ENCODE measurements around the gene TIMP2. TPM values are rescaled to one million over a fixed set of nuclear protein-coding genes. Genes with fewer than 3 reads are reported as not detected.

The TIMP2 gene
- total and polyA plus RNA-seq, 2 donors (not counting 3 experiments of a cell fraction or from before 2014, with no cell fraction given): 138 to 318 TPM

- Histone ChIP-seq H3K9me3 (replicated peaks; ENCODE audit: control insufficient read depth, insufficient read depth, low read length) (no peaks in the 10 kb centered on the region), H3K4me3 (replicated peaks in 1 of 3; ENCODE audit: insufficient read depth in 1 of 3, low read depth in 1 of 3, low read length in 3 of 3) (no peak overlapping the region), H3K4me1 (ENCODE audit: control insufficient read depth, extremely low read depth, insufficient read depth, low read length) (peaks cover 18% of the 10 kb centered on the region), H3K79me2 (ENCODE audit: control insufficient read depth, insufficient read depth, low read length) (peaks cover 69% of the 10 kb centered on the region), H2AFZ (ENCODE audit: low read depth, low read length) (no peak overlapping the region), H3K36me3 (ENCODE audit: control insufficient read depth in 2 of 2, extremely low read depth in 1 of 2, insufficient read depth in 2 of 2, low read length in 2 of 2) (no peaks in the 10 kb centered on the region), H3K9ac (replicated peaks; ENCODE audit: extremely low read depth, insufficient read depth, low read length) (no peak overlapping the region), H3K27ac (ENCODE audit: insufficient read depth, low read depth, low read length) (no peak overlapping the region), H3K9me1 (replicated peaks; ENCODE audit: control insufficient read depth, extremely low read depth, insufficient read depth, low read length) (no peaks in the 10 kb centered on the region), H3K27me3 (ENCODE audit: control insufficient read depth in 2 of 2, insufficient read depth in 2 of 2, low read length in 2 of 2) (no peaks in the 10 kb centered on the region), H4K20me1 (replicated peaks; ENCODE audit: control insufficient read depth, extremely low read depth, insufficient read depth, low read length) (peaks cover 5% of the 10 kb centered on the region), H3K4me2 (ENCODE audit: insufficient read depth, low read length) (no peak overlapping the region)
- CTCF ChIA-PET: interaction anchor here (1.7 kb wide), 1 partner anchor 53 kb away, joined by 6 read pairs; no protein-coding TSS in a partner anchor
- DNase-seq (ENCODE audit: low read depth, low spot score) (no peak), FAIRE-seq (no peak)
- no TSS peak for BruUV-seq (replicated peaks)
- dilution Hi-C loops (cut with MboI; ENCODE audit: extremely low pct_ligation_motif_present, low sequenced_read_pairs) (no loop called here), intact Hi-C loops (cut with micrococcal nuclease) (no loop called here)
- POLR2A ChIA-PET: interaction anchor here (0.6 kb wide), 1 partner anchor 31 kb away, joined by 5 read pairs; no protein-coding TSS in a partner anchor
- TF ChIP-seq MYC (IDR thresholded peaks at IDR 0.05; ENCODE audit: low read depth, low read length) (no peak), POLR2AphosphoS5 (IDR thresholded peaks at IDR 0.05; ENCODE audit: insufficient read depth, low read depth, low read length) (no peak), CTCF (IDR thresholded peaks at IDR 0.05; ENCODE audit: extremely low read depth in 1 of 2, insufficient read depth in 1 of 2, low read depth in 1 of 2, low read length in 2 of 2) (no peak), MAX (IDR thresholded peaks at IDR 0.05; ENCODE audit: insufficient read depth, insufficient read length) (no peak), JUN (IDR thresholded peaks at IDR 0.05; ENCODE audit: borderline replicate concordance, insufficient read depth, insufficient read length, low read depth) (no peak), EZH2 (IDR thresholded peaks at IDR 0.05; ENCODE audit: borderline replicate concordance, low read depth, low read length, severe bottlenecking) (no peak), POLR2A (IDR thresholded peaks at IDR 0.05; ENCODE audit: low read depth, low read length) (no peak), FOS (IDR thresholded peaks at IDR 0.05; ENCODE audit: borderline replicate concordance, insufficient read depth, low read length) (no peak), GATA2 (IDR thresholded peaks at IDR 0.05; ENCODE audit: insufficient read depth, insufficient read length, low read depth, low read length) (no peak)
Observed at GRCh38 chr17:78918979-78919378, 6.2 kb downstream of the TIMP2 start.
